ENCODE measurements around the gene BCL7A. TPM values are rescaled to one million over a fixed set of nuclear protein-coding genes. Genes with fewer than 3 reads are reported as not detected.
"Not testable (repeated sequence)": the region's sequence is repeated elsewhere in the genome, so short reads cannot be mapped to it uniquely, and the experiment has no call there.

The BCL7A gene
- total RNA-seq, 1 experiment from 2014 or later: 1.5 TPM

- no peak for DNase-seq (ENCODE audit: low spot score)
Measured at GRCh38 chr12:122093098-122093883, 71.6 kb downstream of the BCL7A start.

GRCh38 chr12:122094137-122094734 is 72.6 kb downstream of the BCL7A start:
- no peak for DNase-seq (ENCODE audit: low spot score)

GRCh38 chr12:122094735-122095631 is 73.3 kb downstream of the BCL7A start:
- DNase-seq (ENCODE audit: low spot score): no peak

- DNase-seq (ENCODE audit: low spot score): no peak
Measured at GRCh38 chr12:122096014-122096413, 74.3 kb downstream of the BCL7A start.

- DNase-seq (ENCODE audit: low spot score): no peak
Measured at GRCh38 chr12:122096591-122097149, 75.0 kb downstream of the BCL7A start.

- DNase-seq (ENCODE audit: low spot score): no peak
Measured at GRCh38 chr12:122097584-122097926, 75.9 kb downstream of the BCL7A start.

GRCh38 chr12:122097927-122098756 is 76.5 kb downstream of the BCL7A start:
- peak; percentile 42 for DNase-seq (ENCODE audit: low spot score)

GRCh38 chr12:122099280-122099749 is 77.6 kb downstream of the BCL7A start:
- DNase-seq (ENCODE audit: low spot score): no peak

GRCh38 chr12:122099856-122100255 is 78.2 kb downstream of the BCL7A start:
- DNase-seq (ENCODE audit: low spot score): no peak

GRCh38 chr12:122100568-122100967 is 78.9 kb downstream of the BCL7A start:
- no peak for DNase-seq (ENCODE audit: low spot score)

- no peak for DNase-seq (ENCODE audit: low spot score)
Measured at GRCh38 chr12:122102331-122102730, 80.6 kb downstream of the BCL7A start.

- DNase-seq (ENCODE audit: low spot score): no peak
Measured at GRCh38 chr12:122104844-122105243, 83.2 kb downstream of the BCL7A start.

GRCh38 chr12:122105496-122105895 is 83.8 kb downstream of the BCL7A start:
- not testable (repeated sequence) for DNase-seq (ENCODE audit: low spot score)

GRCh38 chr12:122106843-122107242 is 85.2 kb downstream of the BCL7A start:
- DNase-seq (ENCODE audit: low spot score): no peak

GRCh38 chr12:122107261-122107660 is 85.6 kb downstream of the BCL7A start:
- no peak for DNase-seq (ENCODE audit: low spot score)

GRCh38 chr12:122111089-122111641 is 89.5 kb downstream of the BCL7A start:
- DNase-seq (ENCODE audit: low spot score): no peak

Other genes with a start within 250 kb of the BCL7A start
- 0.99 and 3.3 TPM in 2 replicates for gene RHOF, start 228.2 kb upstream of the BCL7A start, total RNA-seq (2014; rRNA removed; shearing (Covaris generic))
- 1.2 and 2.1 TPM in 2 replicates for gene SETD1B, start 217.9 kb upstream of the BCL7A start, total RNA-seq (2014; rRNA removed; shearing (Covaris generic))
- gene HPD, start 163.0 kb upstream of the BCL7A start, total RNA-seq (2014; rRNA removed; shearing (Covaris generic)): not detected in 2 replicates
- gene PSMD9, start 133.1 kb upstream of the BCL7A start, total RNA-seq (2014; rRNA removed; shearing (Covaris generic)): 65.1 and 105 TPM in 2 replicates
- gene CFAP251, start 103.3 kb upstream of the BCL7A start, total RNA-seq (2014; rRNA removed; shearing (Covaris generic)): 3.3 and 5.2 TPM in 2 replicates
- 4.3 and 5.0 TPM in 2 replicates for gene MLXIP, start 56.9 kb downstream of the BCL7A start, total RNA-seq (2014; rRNA removed; shearing (Covaris generic))
- not detected in 2 replicates for gene IL31, start 152.3 kb downstream of the BCL7A start, total RNA-seq (2014; rRNA removed; shearing (Covaris generic))
- gene LRRC43, start 161.2 kb downstream of the BCL7A start, total RNA-seq (2014; rRNA removed; shearing (Covaris generic)): not detected in 2 replicates
- 0.29 TPM in 1 of 2 replicates, not detected in the other for gene B3GNT4, start 181.8 kb downstream of the BCL7A start, total RNA-seq (2014; rRNA removed; shearing (Covaris generic))
- gene DIABLO, start 204.2 kb downstream of the BCL7A start, total RNA-seq (2014; rRNA removed; shearing (Covaris generic)): 116 and 118 TPM in 2 replicates
- 15.6 and 16.8 TPM in 2 replicates for gene VPS33A, start 244.6 kb downstream of the BCL7A start, total RNA-seq (2014; rRNA removed; shearing (Covaris generic))